HEK293 (cell line): ENCODE data around the gene AP3B1.

Source experiments
- ELK4 ChIP-seq: IDR thresholded peaks from 2 replicates; pipeline ENCODE4 v1.6.1; 2011; ENCODE audit warnings: mild to moderate bottlenecking, low read depth, low read length, borderline replicate concordance
- IKZF3 ChIP-seq: fragments of 450-650 bp; IDR thresholded peaks from 2 replicates; pipeline ENCODE4 v1.5.0; 2018; ENCODE audit warnings: missing biosample characterization, mild to moderate bottlenecking, missing genetic modification characterization, moderate library complexity
- MEIS1 ChIP-seq: sonication (generic); formaldehyde crosslinking; IDR thresholded peaks from 2 replicates; pipeline ENCODE4 v1.8.1; 2022; ENCODE audit warnings: missing genetic modification reagents, mild to moderate bottlenecking, borderline replicate concordance
- PRDM2 ChIP-seq: fragments of 450-650 bp; formaldehyde crosslinking; IDR thresholded peaks from 2 replicates; pipeline ENCODE4 v1.5.1; 2016; ENCODE audit warnings: missing biosample characterization, missing genetic modification characterization, borderline replicate concordance
- PRDM6 ChIP-seq: fragments of 450-650 bp; formaldehyde crosslinking; IDR thresholded peaks from 2 replicates; pipeline ENCODE4 v1.5.1; 2017; ENCODE audit warnings: missing biosample characterization, missing genetic modification characterization
- TSHZ1 ChIP-seq: fragments of 450-650 bp; formaldehyde crosslinking; IDR thresholded peaks from 2 replicates; pipeline ENCODE4 v1.5.1; 2016; ENCODE audit warnings: missing biosample characterization, missing genetic modification characterization, borderline replicate concordance
- YY1 ChIP-seq: fragments of 450-650 bp; formaldehyde crosslinking; IDR thresholded peaks from 2 replicates; pipeline ENCODE4 v1.5.1; 2018; ENCODE audit warnings: missing biosample characterization, missing genetic modification characterization
- ZBTB11 ChIP-seq: fragments of 450-650 bp; formaldehyde crosslinking; conservative IDR thresholded peaks from 2 replicates; pipeline ENCODE4 v1.5.1; 2016; ENCODE audit warnings: low read depth, missing biosample characterization, missing genetic modification characterization
- ZBTB6 ChIP-seq: fragments of 450-650 bp; formaldehyde crosslinking; IDR thresholded peaks from 2 replicates; pipeline ENCODE4 v1.5.1; 2017; ENCODE audit warnings: missing biosample characterization, missing genetic modification characterization
- ZFHX2 ChIP-seq: fragments of 450-650 bp; formaldehyde crosslinking; conservative IDR thresholded peaks from 2 replicates; pipeline ENCODE4 v1.5.1; 2016; ENCODE audit warnings: missing biosample characterization, missing genetic modification characterization
- ZFP37 ChIP-seq: fragments of 450-650 bp; formaldehyde crosslinking; IDR thresholded peaks from 2 replicates; pipeline ENCODE4 v1.5.1; 2016; ENCODE audit warnings: missing biosample characterization, missing genetic modification characterization
- ZNF280C ChIP-seq: fragments of 450-650 bp; formaldehyde crosslinking; IDR thresholded peaks from 2 replicates; pipeline ENCODE4 v1.5.1; 2016; ENCODE audit warnings: missing biosample characterization, missing genetic modification characterization
- ZNF341 ChIP-seq: fragments of 450-650 bp; formaldehyde crosslinking; IDR thresholded peaks from 2 replicates; pipeline ENCODE4; 2016; ENCODE audit warnings: low read depth, missing biosample characterization, missing genetic modification characterization
- ZNF362 ChIP-seq: fragments of 450-650 bp; formaldehyde crosslinking; IDR thresholded peaks from 2 replicates; pipeline ENCODE4 v1.5.1; 2016; ENCODE audit warnings: missing biosample characterization, missing genetic modification characterization
- ZNF37A ChIP-seq: fragments of 450-650 bp; IDR thresholded peaks from 2 replicates; pipeline ENCODE4 v1.5.1; 2018; ENCODE audit warnings: missing biosample characterization, missing genetic modification characterization
- ZNF600 ChIP-seq: fragments of 450-650 bp; formaldehyde crosslinking; IDR thresholded peaks from 2 replicates; pipeline ENCODE4 v1.5.1; 2016; ENCODE audit warnings: missing biosample characterization, missing genetic modification characterization
- ZNF791 ChIP-seq: fragments of 450-650 bp; formaldehyde crosslinking; IDR thresholded peaks from 2 replicates; pipeline ENCODE4 v1.5.1; 2016; ENCODE audit warnings: missing biosample characterization, missing genetic modification characterization

AP3B1 gene

GRCh38 chr5:78016863-78017529 is 277.5 kb downstream of the AP3B1 start (continued):
- TF ChIP-seq TSHZ1 (tag by site-specific recombination) (0 out of 2 replicates have a peak, but pooled peaks have one; percentile 48), PRDM2 (tag by site-specific recombination) (no peak), ZNF341 (tag by site-specific recombination) (peak; percentile 52), ZFHX2 (tag by site-specific recombination) (no peak), ZFP37 (no peak), PRDM6 (tag by site-specific recombination) (peak; percentile 91), IKZF3 (tag by site-specific recombination) (peak; percentile 90), ZBTB6 (tag by site-specific recombination) (no peak), ZNF37A (tag by site-specific recombination) (no peak), ZNF791 (no peak), ZNF362 (tag by site-specific recombination) (no peak), ZNF600 (tag by site-specific recombination) (no peak), MEIS1 (CRISPR knock-in tag) (no peak), ELK4 (no peak), ZBTB11 (no peak), YY1 (tag by site-specific recombination) (peak; percentile 17; the same call in 1 of the 2 replicates), ZNF280C (tag by site-specific recombination) (no peak)
